A549 (cell line): Measurements from ENCODE around the gene ZNF740. TPM values are rescaled to one million over a fixed set of nuclear protein-coding genes. Genes with fewer than 3 reads are reported as not detected.

Experiments used
- ATAC-seq, 2 experiments: fragments of 200-7000 bp in 1 of 2; fragments of >200 bp in 1 of 2; cut with Nextera tagmentation in 1 of 2; cut with Tn5 transposase in 1 of 2; 3 replicates each; pipeline versions ENCODE4 v1.8.0 to v1.9.1; 2018 to 2020; ENCODE audit warnings: mild to moderate bottlenecking in 1 of 2, moderate library complexity in 1 of 2
- CTCF ChIA-PET: fragments of 300-600 bp; sonication (Branson Sonifier 250); formaldehyde crosslinking; extraction: SDS; loops from one replicate; lab custom pipeline; 2021; ENCODE audit warnings: antibody characterized with exemption, inconsistent platforms; lab: Yijun Ruan, JAX
- POLR2A ChIA-PET: fragments of 350-600 bp; formaldehyde crosslinking; extraction: SDS; loops from one replicate; lab custom pipeline; 2021; ENCODE audit warnings: antibody characterized with exemption, inconsistent platforms; lab: Yijun Ruan, JAX
- DNase-seq, 2 experiments: peaks; one replicate each; pipeline versions ENCODE4 v3.0.0 to v3.0.0-alpha.2; 2011 to 2016; ENCODE audit warnings: low read depth in 1 of 2, low spot score in 1 of 2
- FAIRE-seq: peaks from 2 replicates; lab custom pipeline; 2011; peaks lifted over from hg19 to GRCh38; lab: Jason Lieb, UNC
- H3K27ac ChIP-seq, 2 experiments: fragments of >200 bp; sonication (Bioruptor Twin); formaldehyde crosslinking; 3 replicates each; pipeline ENCODE4 v1.5.1; 2016 to 2017
- H3K4me1 ChIP-seq: fragments of >200 bp; sonication (Bioruptor Twin); formaldehyde crosslinking; 3 replicates; pipeline ENCODE4 v1.6.1; 2016
- H3K4me2 ChIP-seq: fragments of >200 bp; sonication (Bioruptor Twin); formaldehyde crosslinking; 3 replicates; pipeline ENCODE4 v1.6.1; 2016
- H3K4me3 ChIP-seq: fragments of >200 bp; sonication (Bioruptor Twin); formaldehyde crosslinking; 3 replicates; pipeline ENCODE4 v1.5.1; 2016
- H3K9me3 ChIP-seq: fragments of >200 bp; sonication (Bioruptor Twin); formaldehyde crosslinking; 3 replicates; pipeline ENCODE4 v1.6.1; 2016
- ATOH8 ChIP-seq: fragments of 250-450 bp; sonication (Bioruptor Pico); IDR thresholded peaks from 2 replicates; pipeline ENCODE4 v1.5.0; 2020; ENCODE audit warnings: low read depth, mild to moderate bottlenecking, moderate library complexity
- BCL3 ChIP-seq: fragments of >200 bp; sonication (Bioruptor Twin); formaldehyde crosslinking; IDR thresholded peaks from 3 replicates; pipeline ENCODE4 v1.6.1; 2016
- E2F6 ChIP-seq: IDR thresholded peaks from 2 replicates; pipeline ENCODE4 v1.6.1; 2012; ENCODE audit warnings: low read depth, borderline replicate concordance
- ELK1 ChIP-seq: fragments of 150-350 bp; IDR thresholded peaks from 2 replicates; pipeline ENCODE4 v1.6.1; 2014; ENCODE audit warnings: low read depth, mild to moderate bottlenecking, low read length
- HOXB13 ChIP-seq: fragments of 250-450 bp; sonication (Bioruptor Pico); IDR thresholded peaks from 2 replicates; pipeline ENCODE4 v1.5.0; 2020; ENCODE audit warnings: low read depth, mild to moderate bottlenecking, moderate library complexity
- JUN ChIP-seq, 2 experiments: fragments of >200 bp; sonication (Bioruptor Twin); formaldehyde crosslinking; IDR thresholded peaks; 2 replicates in 1 of 2; 3 replicates in 1 of 2; pipeline ENCODE4 v1.6.1; 2016 to 2017
- JUNB ChIP-seq: fragments of >200 bp; sonication (Bioruptor Twin); formaldehyde crosslinking; IDR thresholded peaks from 2 replicates; pipeline ENCODE4 v1.6.1; 2016
- MAFK ChIP-seq: fragments of 450-650 bp; IDR thresholded peaks from 2 replicates; pipeline ENCODE4 v1.6.1; 2014; ENCODE audit not compliant: partially characterized antibody
- MAZ ChIP-seq: fragments of 150-350 bp; IDR thresholded peaks from 2 replicates; pipeline ENCODE4 v1.6.1; 2014; ENCODE audit warnings: antibody characterized with exemption, low read depth, low read length, borderline replicate concordance
- MYC ChIP-seq: IDR thresholded peaks from 2 replicates; pipeline ENCODE4 v1.6.1; 2012; ENCODE audit warnings: mild to moderate bottlenecking, inconsistent platforms, low read length, improper control_type of control experiment, borderline replicate concordance
- NPAS2 ChIP-seq: fragments of 250-450 bp; sonication (Bioruptor Pico); IDR thresholded peaks from 2 replicates; pipeline ENCODE4 v1.8.0; 2022; ENCODE audit warnings: mild to moderate bottlenecking, moderate library complexity, borderline replicate concordance
- POLR2AphosphoS2 ChIP-seq: conservative IDR thresholded peaks from 2 replicates; pipeline ENCODE4 v1.6.1; 2012; ENCODE audit warnings: low read length, improper control_type of control experiment, inconsistent platforms
- RCOR1 ChIP-seq: fragments of 150-350 bp; IDR thresholded peaks from 2 replicates; pipeline ENCODE4 v1.6.1; 2014; ENCODE audit warnings: antibody characterized with exemption, low read length, low read depth
- REST ChIP-seq: fragments of 200-600 bp; sonication (generic); IDR thresholded peaks from 2 replicates; pipeline ENCODE4 v1.6.1; 2016; ENCODE audit warnings: antibody characterized with exemption, mild to moderate bottlenecking, moderate library complexity
- RNF2 ChIP-seq: fragments of 200-600 bp; sonication (generic); IDR thresholded peaks from 2 replicates; pipeline ENCODE4 v1.6.1; 2016; ENCODE audit warnings: low read depth, mild to moderate bottlenecking, antibody characterized with exemption, moderate library complexity, borderline replicate concordance
- WGBS: methylation state at CpG from one replicate; pipeline ENCODE4 v1.1.6; 2017; ENCODE audit errors: missing lambda C conversion rate; 5-methylcytosine and 5-hydroxymethylcytosine counted together
- polyA plus RNA-seq, 4 experiments: library from polyadenylated mRNA; depleted of rRNA in 3 of 4; stranded (reverse); fragments of >200 nt; fragmentation: RNase III in 1 of 4; extraction: RNeasy Plus Mini Kit Qiagen cat#74134 plus additional on column Dnase treatment in 1 of 4; gene quantifications; 2 replicates in 3 of 4; 3 replicates in 1 of 4; pipeline ENCODE4 v1.2.3, GENCODE V29; 2011 to 2017

Gene ZNF740
- polyA plus RNA-seq, 2 of the 4 experiments (the other 2 are of a cell fraction), result 15.1 to 28.8 TPM

GRCh38 chr12:53169644-53170043 lies 10.9 kb upstream of the ZNF740 start:
- Histone ChIP-seq H3K9me3 (no peaks in the 10 kb centered on the region), H3K4me3 (no peak overlapping the region), H3K4me1 (peaks cover 50% of the 10 kb centered on the region), H3K27ac (peak overlapping the region in 1 of 2 experiments; percentile 79; a peak in 4 of 6 replicates), H3K4me2 (no peak overlapping the region)
- 89% methylated on average over 7 of the region's 7 CpGs for WGBS
- no peak for DNase-seq
- ATAC-seq, result no peak
- no peak for TF ChIP-seq E2F6
- no peak for TF ChIP-seq ATOH8 (CRISPR knock-in tag)
- ChIA-PET POLR2A (interaction anchor here (2.6 kb wide), 1 partner anchor 11 kb away, joined by 13 read pairs; the partner anchor contains the start of genes CSAD and ZNF740), CTCF (interaction anchor here (0.6 to 36.2 kb wide), 4 partner anchors 8 to 111 kb away, joined by 3 to 646 read pairs (median 228); partner anchors contain the start of gene ITGB7)
- no peak for FAIRE-seq

- TF ChIP-seq ATOH8 (CRISPR knock-in tag) (no peak), BCL3 (no peak), MAZ (no peak), HOXB13 (no peak), MAFK (no peak), JUNB (no peak), ELK1 (no peak), RNF2 (no peak), REST (no peak), JUN (IDR thresholded peaks at IDR 0.05) (no peak), NPAS2 (CRISPR knock-in tag) (no peak), POLR2AphosphoS2 (no peak), MYC (no peak), RCOR1 (no peak)
- TF ChIP-seq, all 56 proteins: peak for 0
- whole genome bisulfite sequencing, result 91% methylated on average over 8 of the region's 8 CpGs
- ChIA-PET POLR2A (interaction anchor here (1.3 to 2.6 kb wide), 2 partner anchors 11 to 125 kb away, joined by 3 to 13 read pairs; partner anchors contain the start of genes CSAD, PFDN5 and ZNF740), CTCF (interaction anchor here (0.5 to 36.2 kb wide), 3 partner anchors 8 to 575 kb away, joined by 3 to 646 read pairs (median 451); partner anchors contain the start of gene ITGB7)
- ATAC-seq (no peak), FAIRE-seq (no peak), DNase-seq (no peak)
- Histone ChIP-seq H3K4me2 (no peak overlapping the region), H3K4me3 (no peak overlapping the region), H3K4me1 (peaks cover 54% of the 10 kb centered on the region), H3K27ac (peak overlapping the region; percentile 7 to 79; a peak in 4 of 6 replicates), H3K9me3 (no peaks in the 10 kb centered on the region)
These were observed 10.3 kb upstream of the ZNF740 start for GRCh38 chr12:53170215-53170614.
